ENCODE data around the gene TAX1BP1. TPM values are rescaled to one million over a fixed set of nuclear protein-coding genes. Genes with fewer than 3 reads are reported as not detected.

Gene TAX1BP1
- total RNA-seq, 2 experiments from 2014 or later: 71.8 to 81.2 TPM

GRCh38 chr7:27822245-27822644 is 82.3 kb downstream of the TAX1BP1 start:
- Mint-ChIP-seq H3K27me3 (no peaks in the 10 kb centered on the region), H3K27ac (no peak overlapping the region), H3K36me3 (peaks cover 18% of the 10 kb centered on the region), H3K4me3 (no peak overlapping the region), H3K9me3 (no peaks in the 10 kb centered on the region), H3K4me1 (peaks cover 3% of the 10 kb centered on the region)
- POLR2A ChIA-PET: no interaction called here
- DNase-seq: no peak
- no peak for ATAC-seq (ENCODE audit: low read depth)

- Mint-ChIP-seq H3K27me3 (no peaks in the 10 kb centered on the region), H3K4me3 (no peak overlapping the region), H3K4me1 (no peaks in the 10 kb centered on the region), H3K9me3 (no peaks in the 10 kb centered on the region), H3K36me3 (peaks cover 5% of the 10 kb centered on the region), H3K27ac (no peak overlapping the region)
- DNase-seq (no peak), ATAC-seq (ENCODE audit: low read depth) (no peak)
- POLR2A ChIA-PET: no interaction called here
Measured at GRCh38 chr7:27825891-27826290, 85.9 kb downstream of the TAX1BP1 start.

- ATAC-seq (ENCODE audit: low read depth) (no peak), DNase-seq (no peak)
- POLR2A ChIA-PET: no interaction called here
- H3K9me3 Mint-ChIP-seq: no peaks in the 10 kb centered on the region
- no peak overlapping the region for H3K27ac Mint-ChIP-seq
- no peaks in the 10 kb centered on the region for H3K27me3 Mint-ChIP-seq
- H3K4me3 Mint-ChIP-seq: no peak overlapping the region
- H3K4me1 Mint-ChIP-seq: no peaks in the 10 kb centered on the region
- H3K36me3 Mint-ChIP-seq: peaks cover 5% of the 10 kb centered on the region
Measured at GRCh38 chr7:27826357-27826756, 86.4 kb downstream of the TAX1BP1 start.

- no peaks in the 10 kb centered on the region for H3K27me3 Mint-ChIP-seq
- ATAC-seq (ENCODE audit: low read depth) (no peak), DNase-seq (no peak)
- no peak overlapping the region for H3K4me3 Mint-ChIP-seq
- H3K36me3 Mint-ChIP-seq: peaks cover 2% of the 10 kb centered on the region
- H3K27ac Mint-ChIP-seq: no peak overlapping the region
- no peaks in the 10 kb centered on the region for H3K9me3 Mint-ChIP-seq
- POLR2A ChIA-PET: no interaction called here
- H3K4me1 Mint-ChIP-seq: no peaks in the 10 kb centered on the region
Measured at GRCh38 chr7:27834179-27834921, 94.4 kb downstream of the TAX1BP1 start.

GRCh38 chr7:27835376-27835775 is 95.4 kb downstream of the TAX1BP1 start:
- H3K9me3 Mint-ChIP-seq: no peaks in the 10 kb centered on the region
- no peaks in the 10 kb centered on the region for H3K27me3 Mint-ChIP-seq
- no peak overlapping the region for H3K4me3 Mint-ChIP-seq
- H3K4me1 Mint-ChIP-seq: no peaks in the 10 kb centered on the region
- DNase-seq: no peak
- peaks cover 2% of the 10 kb centered on the region for H3K36me3 Mint-ChIP-seq
- POLR2A ChIA-PET: no interaction called here
- no peak for ATAC-seq (ENCODE audit: low read depth)
- H3K27ac Mint-ChIP-seq: no peak overlapping the region

- ATAC-seq (ENCODE audit: low read depth): no peak
- Mint-ChIP-seq H3K4me3 (no peak overlapping the region), H3K27ac (peak overlapping the region; percentile 32), H3K9me3 (no peaks in the 10 kb centered on the region), H3K4me1 (peaks cover 2% of the 10 kb centered on the region), H3K36me3 (peaks cover 2% of the 10 kb centered on the region), H3K27me3 (no peaks in the 10 kb centered on the region)
- no peak for DNase-seq
- POLR2A ChIA-PET: no interaction called here
Measured at GRCh38 chr7:27836536-27836935, 96.6 kb downstream of the TAX1BP1 start.

GRCh38 chr7:27839099-27839498 is 99.1 kb downstream of the TAX1BP1 start:
- ATAC-seq (ENCODE audit: low read depth): no peak
- H3K4me1 Mint-ChIP-seq: peaks cover 2% of the 10 kb centered on the region
- H3K27me3 Mint-ChIP-seq: no peaks in the 10 kb centered on the region
- H3K27ac Mint-ChIP-seq: no peak overlapping the region
- H3K9me3 Mint-ChIP-seq: no peaks in the 10 kb centered on the region
- H3K36me3 Mint-ChIP-seq: peaks cover 2% of the 10 kb centered on the region
- no peak overlapping the region for H3K4me3 Mint-ChIP-seq
- POLR2A ChIA-PET: no interaction called here
- DNase-seq: no peak

GRCh38 chr7:27840313-27840712 is 100.4 kb downstream of the TAX1BP1 start:
- no peaks in the 10 kb centered on the region for H3K36me3 Mint-ChIP-seq
- ATAC-seq (ENCODE audit: low read depth) (peak; percentile 74), DNase-seq (no peak)
- peaks cover 2% of the 10 kb centered on the region for H3K4me1 Mint-ChIP-seq
- H3K4me3 Mint-ChIP-seq: no peak overlapping the region
- no peak overlapping the region for H3K27ac Mint-ChIP-seq
- H3K27me3 Mint-ChIP-seq: no peaks in the 10 kb centered on the region
- POLR2A ChIA-PET: no interaction called here
- no peaks in the 10 kb centered on the region for H3K9me3 Mint-ChIP-seq

GRCh38 chr7:27840760-27841364 is 100.9 kb downstream of the TAX1BP1 start:
- POLR2A ChIA-PET: no interaction called here
- Mint-ChIP-seq H3K27me3 (no peaks in the 10 kb centered on the region), H3K4me3 (no peak overlapping the region), H3K27ac (no peak overlapping the region), H3K36me3 (no peaks in the 10 kb centered on the region), H3K9me3 (no peaks in the 10 kb centered on the region), H3K4me1 (peaks cover 2% of the 10 kb centered on the region)
- DNase-seq (no peak), ATAC-seq (ENCODE audit: low read depth) (no peak)

GRCh38 chr7:27842094-27842692 is 102.2 kb downstream of the TAX1BP1 start:
- DNase-seq (no peak), ATAC-seq (ENCODE audit: low read depth) (no peak)
- POLR2A ChIA-PET: no interaction called here
- no peak overlapping the region for H3K27ac Mint-ChIP-seq
- H3K4me1 Mint-ChIP-seq: peaks cover 3% of the 10 kb centered on the region
- no peak overlapping the region for H3K4me3 Mint-ChIP-seq
- H3K36me3 Mint-ChIP-seq: no peaks in the 10 kb centered on the region
- no peaks in the 10 kb centered on the region for H3K9me3 Mint-ChIP-seq
- H3K27me3 Mint-ChIP-seq: no peaks in the 10 kb centered on the region

GRCh38 chr7:27842851-27843250 is 102.9 kb downstream of the TAX1BP1 start:
- ATAC-seq (ENCODE audit: low read depth) (no peak), DNase-seq (no peak)
- Mint-ChIP-seq H3K9me3 (no peaks in the 10 kb centered on the region), H3K27me3 (no peaks in the 10 kb centered on the region), H3K4me1 (peaks cover 4% of the 10 kb centered on the region), H3K4me3 (no peak overlapping the region), H3K27ac (no peak overlapping the region), H3K36me3 (no peaks in the 10 kb centered on the region)
- POLR2A ChIA-PET: no interaction called here

- DNase-seq (no peak), ATAC-seq (ENCODE audit: low read depth) (no peak)
- H3K9me3 Mint-ChIP-seq: no peaks in the 10 kb centered on the region
- POLR2A ChIA-PET: no interaction called here
- no peaks in the 10 kb centered on the region for H3K27me3 Mint-ChIP-seq
- H3K27ac Mint-ChIP-seq: no peak overlapping the region
- peaks cover 4% of the 10 kb centered on the region for H3K4me1 Mint-ChIP-seq
- no peak overlapping the region for H3K4me3 Mint-ChIP-seq
- no peaks in the 10 kb centered on the region for H3K36me3 Mint-ChIP-seq
Measured at GRCh38 chr7:27843584-27844305, 103.8 kb downstream of the TAX1BP1 start.

GRCh38 chr7:27846388-27846787 is 106.4 kb downstream of the TAX1BP1 start:
- peaks cover 2% of the 10 kb centered on the region for H3K4me1 Mint-ChIP-seq
- no peaks in the 10 kb centered on the region for H3K27me3 Mint-ChIP-seq
- ATAC-seq (ENCODE audit: low read depth) (no peak), DNase-seq (no peak)
- no peak overlapping the region for H3K27ac Mint-ChIP-seq
- H3K9me3 Mint-ChIP-seq: no peaks in the 10 kb centered on the region
- POLR2A ChIA-PET: no interaction called here
- H3K36me3 Mint-ChIP-seq: no peaks in the 10 kb centered on the region
- no peak overlapping the region for H3K4me3 Mint-ChIP-seq

GRCh38 chr7:27850531-27850930 is 110.6 kb downstream of the TAX1BP1 start:
- POLR2A ChIA-PET: no interaction called here
- no peak overlapping the region for H3K4me3 Mint-ChIP-seq
- H3K9me3 Mint-ChIP-seq: peaks cover 7% of the 10 kb centered on the region
- ATAC-seq (ENCODE audit: low read depth) (no peak), DNase-seq (no peak)
- no peak overlapping the region for H3K27ac Mint-ChIP-seq
- H3K36me3 Mint-ChIP-seq: peaks cover 6% of the 10 kb centered on the region
- no peaks in the 10 kb centered on the region for H3K27me3 Mint-ChIP-seq
- H3K4me1 Mint-ChIP-seq: peaks cover 2% of the 10 kb centered on the region

Data from activated naive CD8-positive, alpha-beta T cell treated with anti-CD3 and anti-CD28 coated beads, Interleukin-2, amount 10 ng/mL, durations not matched to agents 7 days and 5 days (primary cell).